HG02973 (cell line): ENCODE data around the gene ST8SIA6.
"Not testable (repeated sequence)": the region's sequence is repeated elsewhere in the genome, so short reads cannot be mapped to it uniquely, and the experiment has no call there.

Source experiments
- ATAC-seq: cut with Tn5 transposase; IDR thresholded peaks from one replicate; pipeline ENCODE4 v1.9.1; 2021; ENCODE audit warnings: moderate library complexity; ENCODE audit not compliant: unreplicated experiment

The ST8SIA6 gene

DNA sequence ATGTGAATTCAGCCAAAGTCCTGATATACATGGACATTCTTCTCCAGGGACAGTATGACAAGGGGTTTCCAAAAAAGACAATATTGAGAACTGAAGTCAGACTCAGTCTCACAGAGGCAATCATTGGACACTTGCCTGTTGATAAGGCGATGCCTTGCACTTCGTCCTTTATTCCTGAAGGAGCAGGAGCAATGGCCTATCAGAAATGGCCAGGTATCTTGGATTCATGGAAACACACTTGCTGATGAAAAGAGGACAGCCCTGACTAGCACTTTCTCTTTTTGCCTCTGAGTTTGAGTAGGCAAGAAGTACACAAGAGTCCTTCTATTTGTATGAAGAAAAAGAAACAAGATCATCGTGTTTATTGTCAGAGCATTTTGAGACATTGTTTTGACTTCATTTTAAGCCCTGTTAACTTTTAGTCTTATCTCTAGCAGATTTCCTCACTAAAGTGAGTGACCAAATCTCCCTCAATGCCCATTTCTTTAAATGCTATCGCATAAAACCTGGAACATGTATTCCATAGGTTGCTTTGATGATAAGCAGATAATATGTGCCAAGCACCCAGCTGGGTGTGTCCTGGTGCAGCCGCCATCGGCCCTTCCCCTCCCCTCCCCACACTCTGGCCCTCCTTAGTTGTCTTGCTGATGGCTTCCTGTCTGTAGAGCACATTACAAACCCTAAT, 26.6 kb downstream of the ST8SIA6 start:
- no peak for ATAC-seq

- no peak for ATAC-seq
Observed at GRCh38 chr10:17427201-17427600, 27.2 kb downstream of the ST8SIA6 start.

DNA sequence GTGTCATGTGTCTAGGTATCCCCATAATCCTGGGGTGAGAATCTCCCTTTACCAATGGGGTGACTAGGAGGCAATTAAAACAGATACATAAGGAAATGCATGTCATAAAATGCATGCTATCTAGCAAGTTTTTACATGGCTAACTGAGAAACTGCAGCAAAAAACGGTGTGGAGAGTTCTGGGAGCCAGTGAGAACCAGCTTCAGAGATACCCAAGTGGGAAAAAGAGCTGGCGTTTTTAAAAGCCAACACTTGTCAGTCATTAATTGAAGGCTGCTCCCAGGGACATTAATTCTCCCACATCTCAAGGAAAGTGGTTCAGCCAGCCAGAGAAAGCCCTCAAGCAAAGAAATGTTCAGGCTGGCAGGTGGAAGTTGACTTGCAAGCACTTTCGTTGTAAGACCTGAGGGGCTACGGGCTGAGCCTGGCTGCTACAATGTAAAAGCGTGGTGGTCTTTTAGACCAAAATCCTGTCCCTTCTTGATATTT, 28.1 kb downstream of the ST8SIA6 start:
- ATAC-seq: no peak

- no peak for ATAC-seq
Observed at GRCh38 chr10:17425584-17426262, 28.7 kb downstream of the ST8SIA6 start.

DNA sequence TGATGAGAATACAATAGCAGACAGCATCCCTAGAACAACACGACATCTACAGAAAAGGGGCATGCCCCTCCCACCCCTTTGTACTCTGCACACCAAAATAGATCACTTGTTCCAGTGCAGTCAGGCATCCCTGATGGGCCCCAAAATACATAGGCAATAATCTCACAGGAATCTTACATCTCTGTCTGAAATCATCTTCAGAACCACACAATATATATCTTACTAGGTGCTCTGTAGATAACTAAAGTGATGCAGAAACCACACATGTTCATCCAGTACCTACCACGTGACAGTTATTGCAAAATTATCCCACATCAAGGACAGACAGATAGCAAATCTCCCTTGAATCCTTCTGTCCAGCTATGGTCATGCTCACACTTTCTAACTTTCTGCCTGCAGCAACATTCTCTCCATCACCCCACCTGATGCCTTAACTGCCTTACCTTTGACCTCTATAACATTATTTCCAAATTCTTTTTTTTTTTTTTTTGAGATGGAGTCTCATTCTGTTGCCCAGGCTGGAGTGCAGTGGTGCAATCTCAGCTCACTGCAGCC, 30.7 kb downstream of the ST8SIA6 start:
- no peak for ATAC-seq

DNA sequence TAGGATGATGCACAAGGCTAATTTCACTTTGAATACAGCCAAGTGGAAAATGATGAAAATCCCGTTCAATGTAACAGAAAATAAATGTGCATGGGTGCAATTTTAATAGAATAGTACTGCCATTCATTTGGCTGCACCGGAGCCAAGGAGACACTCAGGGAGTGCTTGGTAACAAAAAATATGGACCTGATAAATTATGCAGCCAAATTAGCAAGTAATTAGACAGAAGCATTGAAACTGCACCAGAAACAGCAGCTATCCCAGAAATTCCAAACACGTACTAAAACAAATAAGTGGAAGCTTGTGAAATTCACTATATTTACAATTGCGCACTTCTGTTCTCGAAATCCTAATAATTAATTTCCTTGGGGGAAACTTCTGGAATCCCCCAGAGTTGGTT, 31.5 kb downstream of the ST8SIA6 start:
- no peak for ATAC-seq

GRCh38 chr10:17418249-17418648, 36.1 kb downstream of the ST8SIA6 start:
- ATAC-seq: no peak

- ATAC-seq: no peak
Observed at GRCh38 chr10:17416442-17417211, 37.8 kb downstream of the ST8SIA6 start.

- ATAC-seq: no peak
Observed at GRCh38 chr10:17415046-17415658, 39.2 kb downstream of the ST8SIA6 start.

DNA sequence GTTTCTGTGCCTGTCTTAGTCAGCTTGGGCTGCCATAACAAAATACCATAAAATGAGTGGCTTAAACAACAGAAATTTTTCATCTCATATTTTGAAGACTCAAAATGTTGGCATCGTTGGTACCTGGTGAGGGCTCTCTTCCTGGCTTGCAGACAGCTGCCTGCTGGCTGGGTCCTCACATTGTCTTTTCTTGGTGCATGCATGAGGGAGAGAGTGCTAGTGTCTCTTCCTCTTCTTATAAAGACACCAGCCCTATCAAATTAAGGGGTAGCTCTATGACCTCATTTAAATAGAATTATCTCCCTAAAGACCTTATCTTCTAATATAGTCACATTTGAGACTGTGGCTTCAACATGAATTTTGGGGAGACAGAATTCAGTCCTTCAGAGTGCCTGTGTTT, 39.9 kb downstream of the ST8SIA6 start:
- ATAC-seq: no peak

- no peak for ATAC-seq
Observed at GRCh38 chr10:17413876-17414275, 40.5 kb downstream of the ST8SIA6 start.

GRCh38 chr10:17412323-17412722, 42.1 kb downstream of the ST8SIA6 start:
- ATAC-seq: no peak

DNA sequence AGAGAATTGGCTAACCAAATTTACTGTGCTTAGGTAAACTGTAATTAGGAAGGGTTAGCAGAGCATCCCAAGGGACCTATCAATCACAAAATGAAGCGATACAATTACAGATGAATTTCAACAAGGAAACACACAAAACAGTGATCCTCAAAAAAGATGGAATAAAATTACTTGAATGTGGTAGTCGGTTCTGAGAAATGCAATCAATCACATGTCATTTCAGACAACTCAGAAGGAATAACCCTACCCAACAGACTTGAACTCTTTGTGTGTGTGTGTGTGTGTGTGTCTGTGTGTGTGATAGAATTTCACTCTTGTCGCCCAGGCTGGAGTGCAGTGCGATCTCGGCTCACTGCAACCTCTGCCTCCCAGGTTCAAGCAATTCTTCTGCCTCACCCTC, 43.5 kb downstream of the ST8SIA6 start:
- ATAC-seq: no peak

GRCh38 chr10:17409170-17409733, 45.1 kb downstream of the ST8SIA6 start:
- no peak for ATAC-seq

- no peak for ATAC-seq
Observed at GRCh38 chr10:17407047-17407446, 47.3 kb downstream of the ST8SIA6 start.

DNA sequence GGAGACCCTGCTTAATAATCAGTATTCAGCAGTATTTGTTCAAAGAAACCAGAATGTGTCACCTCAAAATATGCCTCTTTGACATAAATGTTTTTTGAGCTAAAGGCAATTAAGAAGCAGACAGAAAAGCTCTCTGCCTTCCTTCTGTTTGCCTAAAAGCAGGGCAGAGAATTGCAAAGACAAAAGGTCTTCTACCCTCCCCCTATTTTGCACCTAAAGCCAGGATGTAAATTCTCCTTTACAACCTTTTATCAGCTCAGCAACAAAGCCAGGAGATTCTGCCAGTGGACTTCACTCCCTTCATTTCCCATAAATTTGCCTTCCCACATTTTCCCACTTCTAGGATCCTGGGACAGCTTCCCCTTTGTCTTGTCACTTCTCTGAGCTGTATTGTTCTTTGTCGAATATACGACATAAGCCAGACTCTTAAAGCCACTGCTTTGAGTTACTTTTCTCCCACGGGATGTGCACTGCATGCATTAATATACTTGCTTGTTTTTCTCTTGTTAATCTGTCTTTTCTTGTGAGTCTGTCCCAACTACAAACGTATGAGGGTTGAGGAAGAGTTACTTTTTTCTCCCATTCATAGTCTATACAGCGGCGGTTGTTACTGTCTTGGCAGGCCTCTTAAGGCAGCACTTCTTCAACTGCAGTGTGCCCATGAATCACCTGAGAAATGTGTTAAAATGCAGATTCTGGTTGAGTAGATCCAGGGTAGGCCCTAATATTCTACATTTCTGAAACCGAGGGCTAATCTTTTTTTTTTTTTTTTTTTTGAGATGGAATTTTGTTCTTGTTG, 48.2 kb downstream of the ST8SIA6 start:
- no peak for ATAC-seq

DNA sequence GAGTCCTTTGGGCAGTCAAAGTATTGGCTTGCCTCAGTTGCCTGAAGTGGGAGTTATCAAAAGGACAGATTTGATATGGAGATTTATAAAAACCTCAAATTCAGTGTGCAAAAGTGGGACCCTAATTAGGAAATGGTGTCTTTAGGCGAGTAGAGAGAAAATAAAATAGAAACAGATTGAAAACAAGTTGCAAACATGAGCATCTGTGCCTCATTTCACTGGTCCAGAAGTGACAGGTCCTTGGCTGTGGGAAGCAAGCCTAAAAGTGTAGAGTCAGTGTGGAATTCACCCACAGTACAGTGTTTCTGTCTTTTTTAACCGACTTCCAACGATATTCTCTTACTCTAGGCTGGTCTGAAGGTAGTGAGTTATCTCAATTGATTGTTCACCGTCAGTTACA, 51.2 kb downstream of the ST8SIA6 start:
- ATAC-seq: no peak

- not testable (repeated sequence) for ATAC-seq
Observed at GRCh38 chr10:17402040-17402439, 52.4 kb downstream of the ST8SIA6 start.

GRCh38 chr10:17396004-17396403, 58.4 kb downstream of the ST8SIA6 start:
- ATAC-seq: no peak

- ATAC-seq: no peak
Observed at GRCh38 chr10:17394854-17395253, 59.5 kb downstream of the ST8SIA6 start.
